ENCODE measurements around the gene PACRG. TPM values are rescaled to one million over a fixed set of nuclear protein-coding genes. Genes with fewer than 3 reads are reported as not detected.

PACRG gene
- total and polyA plus RNA-seq, 2 of the 8 experiments (the other 6 are each of a cell fraction or from before 2014, with no cell fraction given), result 0.44 to 0.54 TPM

DNA sequence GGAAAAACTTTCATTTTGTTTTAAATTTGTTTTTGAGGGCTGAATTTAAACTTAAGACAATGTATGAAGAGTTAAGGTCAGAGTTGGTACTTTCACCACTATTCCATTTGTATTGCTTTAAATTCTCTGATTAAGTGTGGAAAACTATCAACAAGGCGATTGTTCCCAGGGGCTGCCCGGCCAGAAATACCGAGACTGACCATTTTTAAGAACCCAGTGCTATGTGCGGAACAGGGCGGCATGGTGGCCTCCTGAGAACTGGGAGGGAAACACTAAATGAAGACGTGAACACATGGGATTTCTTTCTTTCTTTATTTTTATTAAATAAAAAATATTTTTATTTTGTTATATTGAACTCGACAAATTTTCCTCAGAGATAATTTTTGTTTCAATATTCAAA, 465.6 kb downstream of the PACRG start:
- FAIRE-seq (no peak), DNase-seq (ENCODE audit: low read depth in 1 of 2, low spot score in 2 of 2) (no peak)
- no peak overlapping the region for H3K14ac ChIP-seq (ENCODE audit: insufficient read length)
- no peak overlapping the region for H3K4me2 ChIP-seq (ENCODE audit: insufficient read depth in 1 of 2, low read depth in 2 of 2, low read length in 2 of 2)
- no peak overlapping the region for H3K18ac ChIP-seq (ENCODE audit: extremely low read depth, low read length)
- no peaks in the 10 kb centered on the region for H3K79me1 ChIP-seq (ENCODE audit: low read depth, low read length)
- no peak overlapping the region for H3K9ac ChIP-seq (replicated peaks in 1 of 4; ENCODE audit: extremely low read depth in 1 of 4, low read depth in 3 of 4, low read length in 3 of 4)
- H3K36me3 ChIP-seq (ENCODE audit: control insufficient read depth in 2 of 4, insufficient read depth in 4 of 4, low read length in 3 of 4), result no peaks in the 10 kb centered on the region
- no peak overlapping the region for H2AK5ac ChIP-seq (ENCODE audit: low read depth, low read length)
- CTCF ChIA-PET (ENCODE audit: partially characterized antibody), result interaction anchor here (0.6 kb wide), 1 partner anchor 146 kb away, joined by 3 read pairs; no protein-coding TSS in a partner anchor
- POLR2A ChIA-PET (ENCODE audit: partially characterized antibody), result no interaction called here
- H3K4me3 ChIP-seq (ENCODE audit: extremely low read depth in 1 of 4, insufficient read depth in 2 of 4, low read depth in 3 of 4, low read length in 4 of 4), result no peak overlapping the region
- no peak overlapping the region for H3K27ac ChIP-seq (ENCODE audit: low read depth, low read length)
- no peak overlapping the region for H2BK12ac ChIP-seq (ENCODE audit: low read depth, low read length)
- no peaks in the 10 kb centered on the region for H3K9me3 ChIP-seq (ENCODE audit: insufficient read depth in 2 of 2, low read depth in 1 of 2, low read length in 1 of 2)
- no peaks in the 10 kb centered on the region for H3K23me2 ChIP-seq (ENCODE audit: low read depth, low read length)
- no peak overlapping the region for H4K91ac ChIP-seq (replicated peaks; ENCODE audit: insufficient read length, low read length)
- no peak overlapping the region for H3K56ac ChIP-seq (replicated peaks; ENCODE audit: insufficient read length, low read depth, low read length)
- no peak overlapping the region for H3K23ac ChIP-seq (ENCODE audit: insufficient read length)
- H2BK20ac ChIP-seq (ENCODE audit: low read length), result no peak overlapping the region
- 98% methylated on average over 7 of the region's 7 CpGs; no CpG with 5 or more reads in 1 of the 2 experiments for WGBS, 2 experiments (ENCODE audit: extremely low coverage in 1 of 2, insufficient coverage in 1 of 2, insufficient read length in 1 of 2, insufficient replicate concordance in 2 of 2, low coverage in 1 of 2, low lambda C conversion rate in 2 of 2, missing lambda C conversion rate in 1 of 2)
- no peak overlapping the region for H2BK120ac ChIP-seq (replicated peaks; ENCODE audit: low read depth, low read length)
- H2BK15ac ChIP-seq (ENCODE audit: low read length), result no peak overlapping the region
- H3K27me3 ChIP-seq (replicated peaks in 1 of 4; ENCODE audit: control insufficient read depth in 3 of 4, extremely low read depth in 1 of 4, insufficient read depth in 3 of 4, low read length in 3 of 4), result no peaks in the 10 kb centered on the region
- H3K79me2 ChIP-seq (ENCODE audit: control insufficient read depth in 1 of 2, insufficient read depth in 2 of 2, low read length in 2 of 2), result no peaks in the 10 kb centered on the region
- H4K8ac ChIP-seq (ENCODE audit: extremely low read depth, insufficient read depth, low read length), result no peak overlapping the region
- H2AFZ ChIP-seq (ENCODE audit: low read length), result no peak overlapping the region
- no peak overlapping the region for H2BK5ac ChIP-seq (ENCODE audit: low read depth, low read length)
- no peak overlapping the region for H4K5ac ChIP-seq (ENCODE audit: insufficient read length, low read depth, low read length)
- TF ChIP-seq ASH2L (IDR thresholded peaks at IDR 0.05; ENCODE audit: low read length) (no peak), CREB1 (IDR thresholded peaks at IDR 0.05) (no peak), CBX5 (IDR thresholded peaks at IDR 0.05; ENCODE audit: low read depth, low read length) (no peak), JUN (IDR thresholded peaks at IDR 0.05; ENCODE audit: low read depth, low read length) (no peak), POLR2AphosphoS5 (IDR thresholded peaks at IDR 0.05; ENCODE audit: low read depth, low read length) (no peak), CTBP2 (IDR thresholded peaks at IDR 0.05; ENCODE audit: borderline replicate concordance, insufficient read depth, insufficient read length, low read length) (no peak), KDM5A (IDR thresholded peaks at IDR 0.05; ENCODE audit: low read length) (no peak)
- TF ChIP-seq, protein P1, sequence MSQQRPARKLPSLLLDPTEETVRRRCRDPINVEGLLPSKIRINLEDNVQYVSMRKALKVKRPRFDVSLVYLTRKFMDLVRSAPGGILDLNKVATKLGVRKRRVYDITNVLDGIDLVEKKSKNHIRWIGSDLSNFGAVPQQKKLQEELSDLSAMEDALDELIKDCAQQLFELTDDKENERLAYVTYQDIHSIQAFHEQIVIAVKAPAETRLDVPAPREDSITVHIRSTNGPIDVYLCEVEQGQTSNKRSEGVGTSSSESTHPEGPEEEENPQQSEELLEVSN (IDR thresholded peaks at IDR 0.05), result no peak
- no peaks in the 10 kb centered on the region for H3K4me1 ChIP-seq (replicated peaks in 1 of 4; ENCODE audit: control insufficient read depth in 3 of 4, insufficient read depth in 4 of 4, low read length in 3 of 4)
- no peak overlapping the region for H3K4ac ChIP-seq (replicated peaks; ENCODE audit: insufficient read length, low read depth, low read length)
- H4K20me1 ChIP-seq (replicated peaks in 1 of 2; ENCODE audit: control insufficient read depth in 1 of 2, insufficient read depth in 2 of 2, low read length in 2 of 2), result no peaks in the 10 kb centered on the region
